ENCODE measurements around the gene DYNC2H1. TPM values are rescaled to one million over a fixed set of nuclear protein-coding genes. Genes with fewer than 3 reads are reported as not detected.

The DYNC2H1 gene
- total RNA-seq, 2 experiments from 2014 or later, result 1.3 to 2.0 TPM

DNA sequence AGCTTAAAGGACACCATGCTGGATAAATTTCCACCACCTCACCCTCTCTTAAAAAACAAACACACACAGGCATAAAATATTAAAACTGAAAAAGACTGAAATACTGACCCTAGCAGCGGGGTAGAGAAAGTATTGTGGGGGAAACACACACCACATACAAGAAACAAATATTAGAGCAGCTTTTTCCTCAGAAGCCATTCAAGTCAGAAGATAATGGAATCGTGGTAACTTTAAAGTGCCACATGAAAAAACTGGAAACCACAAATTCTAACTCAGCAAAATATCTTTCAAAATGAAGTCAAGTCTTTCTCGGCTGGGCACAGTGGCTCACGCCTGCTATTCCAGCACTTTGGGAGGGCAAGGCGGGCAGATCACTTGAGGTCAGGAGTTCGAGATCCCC, 223.2 kb downstream of the DYNC2H1 start:
- H3K27ac Mint-ChIP-seq, result no peak overlapping the region

GRCh38 chr11:103338621-103339484, 229.6 kb downstream of the DYNC2H1 start:
- intact Hi-C loops (cut with micrococcal nuclease), result no loop called here
- POLR2A ChIA-PET, result no interaction called here
- H3K27me3 Mint-ChIP-seq, result no peaks in the 10 kb centered on the region
- H3K27ac Mint-ChIP-seq, result no peak overlapping the region
- ATAC-seq (no peak), DNase-seq (peak; percentile 6)
- CTCF ChIA-PET, result no interaction called here
- TF ChIP-seq, protein P1, sequence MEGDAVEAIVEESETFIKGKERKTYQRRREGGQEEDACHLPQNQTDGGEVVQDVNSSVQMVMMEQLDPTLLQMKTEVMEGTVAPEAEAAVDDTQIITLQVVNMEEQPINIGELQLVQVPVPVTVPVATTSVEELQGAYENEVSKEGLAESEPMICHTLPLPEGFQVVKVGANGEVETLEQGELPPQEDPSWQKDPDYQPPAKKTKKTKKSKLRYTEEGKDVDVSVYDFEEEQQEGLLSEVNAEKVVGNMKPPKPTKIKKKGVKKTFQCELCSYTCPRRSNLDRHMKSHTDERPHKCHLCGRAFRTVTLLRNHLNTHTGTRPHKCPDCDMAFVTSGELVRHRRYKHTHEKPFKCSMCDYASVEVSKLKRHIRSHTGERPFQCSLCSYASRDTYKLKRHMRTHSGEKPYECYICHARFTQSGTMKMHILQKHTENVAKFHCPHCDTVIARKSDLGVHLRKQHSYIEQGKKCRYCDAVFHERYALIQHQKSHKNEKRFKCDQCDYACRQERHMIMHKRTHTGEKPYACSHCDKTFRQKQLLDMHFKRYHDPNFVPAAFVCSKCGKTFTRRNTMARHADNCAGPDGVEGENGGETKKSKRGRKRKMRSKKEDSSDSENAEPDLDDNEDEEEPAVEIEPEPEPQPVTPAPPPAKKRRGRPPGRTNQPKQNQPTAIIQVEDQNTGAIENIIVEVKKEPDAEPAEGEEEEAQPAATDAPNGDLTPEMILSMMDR (IDR thresholded peaks at IDR 0.05), result no peak
- H3K4me1 Mint-ChIP-seq (ENCODE audit: low read depth), result no peaks in the 10 kb centered on the region
- no peak overlapping the region for H3K4me3 Mint-ChIP-seq
- H3K36me3 Mint-ChIP-seq (ENCODE audit: low read depth), result peaks cover 2% of the 10 kb centered on the region
- H3K9me3 Mint-ChIP-seq, result no peaks in the 10 kb centered on the region

More for the DNA sequence above, 223.2 kb downstream of the DYNC2H1 start:
- no peaks in the 10 kb centered on the region for H3K9me3 Mint-ChIP-seq
- H3K4me1 Mint-ChIP-seq (ENCODE audit: low read depth), result peaks cover 5% of the 10 kb centered on the region
- ChIA-PET CTCF (no interaction called here), POLR2A (no interaction called here)
- TF ChIP-seq, protein P1 (IDR thresholded peaks at IDR 0.05), result no peak
- H3K4me3 Mint-ChIP-seq, result no peak overlapping the region
- no peaks in the 10 kb centered on the region for H3K27me3 Mint-ChIP-seq
- H3K36me3 Mint-ChIP-seq (ENCODE audit: low read depth), result no peaks in the 10 kb centered on the region
- intact Hi-C loops (cut with micrococcal nuclease), result no loop called here
- no peak for ATAC-seq
- no peak for DNase-seq

DNA sequence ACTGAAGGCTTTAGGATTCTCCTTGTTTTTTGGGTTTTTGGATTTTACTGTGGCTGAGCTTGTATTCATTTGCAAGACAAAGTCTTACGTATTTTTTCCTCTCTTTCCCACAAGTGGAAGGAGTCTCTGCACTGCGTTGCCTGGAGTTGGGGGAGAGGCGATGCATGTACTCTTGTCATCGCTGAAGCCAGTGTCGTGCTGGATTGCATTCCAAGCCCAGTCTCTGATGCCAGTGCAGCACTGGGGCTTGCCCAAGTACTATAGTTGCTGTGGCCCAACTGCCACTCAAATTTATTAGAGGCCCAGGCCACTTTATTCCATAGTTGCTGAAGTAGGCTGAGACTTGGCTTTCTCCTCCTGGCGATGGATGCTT, 230.2 kb downstream of the DYNC2H1 start:
- ATAC-seq (no peak), DNase-seq (no peak)
- H3K27me3 Mint-ChIP-seq, result no peaks in the 10 kb centered on the region
- TF ChIP-seq, protein P1 (IDR thresholded peaks at IDR 0.05), result no peak
- H3K36me3 Mint-ChIP-seq (ENCODE audit: low read depth), result peaks cover 2% of the 10 kb centered on the region
- no peak overlapping the region for H3K4me3 Mint-ChIP-seq
- no peaks in the 10 kb centered on the region for H3K9me3 Mint-ChIP-seq
- CTCF ChIA-PET, result no interaction called here
- intact Hi-C loops (cut with micrococcal nuclease), result no loop called here
- H3K27ac Mint-ChIP-seq, result no peak overlapping the region
- POLR2A ChIA-PET, result no interaction called here
- H3K4me1 Mint-ChIP-seq (ENCODE audit: low read depth), result no peaks in the 10 kb centered on the region

DNA sequence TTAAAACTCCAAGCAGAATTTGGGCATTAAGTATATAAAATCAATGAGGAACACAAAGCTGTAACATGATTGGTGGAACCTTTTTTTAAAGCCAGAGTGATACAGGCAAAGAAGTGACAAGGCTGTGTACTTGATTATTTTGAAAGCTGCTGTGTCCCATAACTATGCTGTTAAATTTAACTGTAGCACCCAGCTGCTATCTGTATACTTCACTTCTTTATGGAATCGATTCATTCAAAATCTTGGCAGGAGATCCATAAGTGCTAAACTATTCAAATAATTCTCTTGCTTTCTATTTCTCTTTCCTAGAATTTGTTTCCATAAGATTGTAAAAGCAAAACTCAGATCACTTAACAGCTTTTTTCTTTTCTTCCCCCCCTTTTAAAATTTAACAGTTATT, 231.7 kb downstream of the DYNC2H1 start:
- peaks cover 2% of the 10 kb centered on the region for H3K36me3 Mint-ChIP-seq (ENCODE audit: low read depth)
- POLR2A ChIA-PET, result no interaction called here
- H3K9me3 Mint-ChIP-seq, result no peaks in the 10 kb centered on the region
- no peak overlapping the region for H3K4me3 Mint-ChIP-seq
- ATAC-seq (no peak), DNase-seq (no peak)
- TF ChIP-seq, protein P1 (IDR thresholded peaks at IDR 0.05), result no peak
- no peaks in the 10 kb centered on the region for H3K27me3 Mint-ChIP-seq
- CTCF ChIA-PET, result interaction anchor here (1.0 to 2.2 kb wide), 2 partner anchors 14 to 259 kb away, joined by 3 to 5 read pairs; no protein-coding TSS in a partner anchor
- H3K27ac Mint-ChIP-seq, result no peak overlapping the region
- intact Hi-C loops (cut with micrococcal nuclease), result no loop called here
- H3K4me1 Mint-ChIP-seq (ENCODE audit: low read depth), result no peaks in the 10 kb centered on the region

- peaks cover 2% of the 10 kb centered on the region for H3K36me3 Mint-ChIP-seq (ENCODE audit: low read depth)
- TF ChIP-seq, protein P1 (IDR thresholded peaks at IDR 0.05), result no peak
- no peaks in the 10 kb centered on the region for H3K9me3 Mint-ChIP-seq
- intact Hi-C loops (cut with micrococcal nuclease), result no loop called here
- ChIA-PET POLR2A (no interaction called here), CTCF (no interaction called here)
- H3K4me1 Mint-ChIP-seq (ENCODE audit: low read depth), result no peaks in the 10 kb centered on the region
- DNase-seq, result no peak
- no peak overlapping the region for H3K4me3 Mint-ChIP-seq
- ATAC-seq, result no peak
- no peaks in the 10 kb centered on the region for H3K27me3 Mint-ChIP-seq
- H3K27ac Mint-ChIP-seq, result no peak overlapping the region
These were observed 235.7 kb downstream of the DYNC2H1 start for GRCh38 chr11:103344886-103345285.

Data from activated CD8-positive, alpha-beta T cell treated with anti-CD3 and anti-CD28 coated beads for 36 hours (primary cell).